Adrenal gland (tissue), 5 donors: ENCODE results near the gene MARCHF4.

Experiments
- POLR2A ChIP-seq, 2 donors: fragments of 450-650 bp; IDR thresholded peaks; one replicate each; pipeline ENCODE4 v1.6.1; 2017; ENCODE audit warnings: antibody characterized with exemption in 2 of 2, mild to moderate bottlenecking in 2 of 2, moderate library complexity in 1 of 2
- TF ChIP-seq, protein P1 (sequence below), 6 experiments: fragments of 450-650 bp in 4 of 6; fragments of 200-600 bp in 2 of 6; sonication (generic) in 1 of 6; IDR thresholded peaks; 1 replicate in 5 of 6; 2 replicates in 1 of 6; pipeline versions ENCODE4 v1.5.1 to v1.8.0; 2016 to 2021; ENCODE audit warnings: antibody characterized with exemption in 6 of 6, mild to moderate bottlenecking in 2 of 6, moderate library complexity in 1 of 6
- donor health status: DM: no; HTN: no; CAD: no.

DNA sequence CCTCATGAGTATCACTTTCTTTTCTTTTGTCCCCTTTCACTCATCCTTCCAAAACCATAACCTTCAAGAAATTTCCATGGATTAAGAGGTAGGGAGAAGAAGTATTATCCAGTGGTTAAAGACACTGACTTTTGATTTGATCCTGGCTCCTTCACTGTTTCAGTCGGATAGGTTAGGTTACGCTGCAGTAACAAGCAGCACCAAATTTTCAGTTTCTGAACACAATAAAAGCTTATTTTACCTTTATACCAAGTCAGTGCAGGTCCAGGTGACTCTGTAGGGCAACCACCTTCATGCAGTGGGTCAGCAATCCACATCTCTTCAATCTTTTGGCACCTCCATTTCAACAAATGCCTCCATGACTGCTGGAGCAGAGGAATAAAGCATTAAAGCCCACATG is 15.0 kb upstream of the MARCHF4 start:
- TF ChIP-seq, protein P1, sequence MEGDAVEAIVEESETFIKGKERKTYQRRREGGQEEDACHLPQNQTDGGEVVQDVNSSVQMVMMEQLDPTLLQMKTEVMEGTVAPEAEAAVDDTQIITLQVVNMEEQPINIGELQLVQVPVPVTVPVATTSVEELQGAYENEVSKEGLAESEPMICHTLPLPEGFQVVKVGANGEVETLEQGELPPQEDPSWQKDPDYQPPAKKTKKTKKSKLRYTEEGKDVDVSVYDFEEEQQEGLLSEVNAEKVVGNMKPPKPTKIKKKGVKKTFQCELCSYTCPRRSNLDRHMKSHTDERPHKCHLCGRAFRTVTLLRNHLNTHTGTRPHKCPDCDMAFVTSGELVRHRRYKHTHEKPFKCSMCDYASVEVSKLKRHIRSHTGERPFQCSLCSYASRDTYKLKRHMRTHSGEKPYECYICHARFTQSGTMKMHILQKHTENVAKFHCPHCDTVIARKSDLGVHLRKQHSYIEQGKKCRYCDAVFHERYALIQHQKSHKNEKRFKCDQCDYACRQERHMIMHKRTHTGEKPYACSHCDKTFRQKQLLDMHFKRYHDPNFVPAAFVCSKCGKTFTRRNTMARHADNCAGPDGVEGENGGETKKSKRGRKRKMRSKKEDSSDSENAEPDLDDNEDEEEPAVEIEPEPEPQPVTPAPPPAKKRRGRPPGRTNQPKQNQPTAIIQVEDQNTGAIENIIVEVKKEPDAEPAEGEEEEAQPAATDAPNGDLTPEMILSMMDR (IDR thresholded peaks at IDR 0.05) = no peak
- no peak for TF ChIP-seq POLR2A (IDR thresholded peaks at IDR 0.05)
